Uterus (tissue), 2 donors: ENCODE measurements around the gene S1PR3.

Source experiments
- POLR2A ChIP-seq, 2 donors: fragments of 450-650 bp; IDR thresholded peaks; one replicate each; pipeline ENCODE4 v1.6.1; 2016; ENCODE audit warnings: antibody characterized with exemption in 2 of 2, mild to moderate bottlenecking in 1 of 2, moderate library complexity in 1 of 2
- TF ChIP-seq, protein P1 (sequence below), 4 experiments: fragments of 200-600 bp in 2 of 4; fragments of 450-650 bp in 2 of 4; sonication (generic) in 2 of 4; IDR thresholded peaks; one replicate each; pipeline ENCODE4 v1.5.1; 2016 to 2019; ENCODE audit warnings: antibody characterized with exemption in 4 of 4, mild to moderate bottlenecking in 2 of 4, moderate library complexity in 1 of 4

GRCh38 chr9:88945636-88946333 lies 45.5 kb upstream of the S1PR3 start:
- TF ChIP-seq POLR2A (IDR thresholded peaks at IDR 0.05): no peak
- TF ChIP-seq, protein P1, sequence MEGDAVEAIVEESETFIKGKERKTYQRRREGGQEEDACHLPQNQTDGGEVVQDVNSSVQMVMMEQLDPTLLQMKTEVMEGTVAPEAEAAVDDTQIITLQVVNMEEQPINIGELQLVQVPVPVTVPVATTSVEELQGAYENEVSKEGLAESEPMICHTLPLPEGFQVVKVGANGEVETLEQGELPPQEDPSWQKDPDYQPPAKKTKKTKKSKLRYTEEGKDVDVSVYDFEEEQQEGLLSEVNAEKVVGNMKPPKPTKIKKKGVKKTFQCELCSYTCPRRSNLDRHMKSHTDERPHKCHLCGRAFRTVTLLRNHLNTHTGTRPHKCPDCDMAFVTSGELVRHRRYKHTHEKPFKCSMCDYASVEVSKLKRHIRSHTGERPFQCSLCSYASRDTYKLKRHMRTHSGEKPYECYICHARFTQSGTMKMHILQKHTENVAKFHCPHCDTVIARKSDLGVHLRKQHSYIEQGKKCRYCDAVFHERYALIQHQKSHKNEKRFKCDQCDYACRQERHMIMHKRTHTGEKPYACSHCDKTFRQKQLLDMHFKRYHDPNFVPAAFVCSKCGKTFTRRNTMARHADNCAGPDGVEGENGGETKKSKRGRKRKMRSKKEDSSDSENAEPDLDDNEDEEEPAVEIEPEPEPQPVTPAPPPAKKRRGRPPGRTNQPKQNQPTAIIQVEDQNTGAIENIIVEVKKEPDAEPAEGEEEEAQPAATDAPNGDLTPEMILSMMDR (IDR thresholded peaks at IDR 0.05): no peak
